ENCODE results near the gene SGMS2.
A peak's percentile ranks its signal among the peaks of the same experiment; 100 is the strongest.

SGMS2 gene

GRCh38 chr4:107824350-107825071, at the start of gene SGMS2:
Gene SGMS2 (plus strand): TSS chr4:107824932. CDS start chr4:107895554, 70,622 bp downstream.
- TF ChIP-seq POLR2A (IDR thresholded peaks at IDR 0.05; ENCODE audit: low read depth, low read length): peak; percentile 57
- no peak for FAIRE-seq
- DNase-seq (ENCODE audit: insufficient read length, low spot score): peak; percentile 71

GRCh38 chr4:107777890-107778289, 46.8 kb upstream of the SGMS2 start:
- DNase-seq (ENCODE audit: insufficient read length, low spot score) (no peak), FAIRE-seq (no peak)
- no peak for TF ChIP-seq POLR2A (IDR thresholded peaks at IDR 0.05; ENCODE audit: low read depth, low read length)

- no peak for FAIRE-seq
- TF ChIP-seq POLR2A (IDR thresholded peaks at IDR 0.05; ENCODE audit: low read depth, low read length): no peak
- DNase-seq (ENCODE audit: insufficient read length, low spot score): no peak
Measured at GRCh38 chr4:107778784-107779530, 45.8 kb upstream of the SGMS2 start.

- TF ChIP-seq POLR2A (IDR thresholded peaks at IDR 0.05; ENCODE audit: low read depth, low read length): no peak
- DNase-seq (ENCODE audit: insufficient read length, low spot score) (no peak), FAIRE-seq (no peak)
Measured at GRCh38 chr4:107780665-107781064, 44.1 kb upstream of the SGMS2 start.

GRCh38 chr4:107791902-107792301, 32.8 kb upstream of the SGMS2 start:
- no peak for TF ChIP-seq POLR2A (IDR thresholded peaks at IDR 0.05; ENCODE audit: low read depth, low read length)
- no peak for DNase-seq (ENCODE audit: insufficient read length, low spot score)
- FAIRE-seq: no peak

- TF ChIP-seq POLR2A (IDR thresholded peaks at IDR 0.05; ENCODE audit: low read depth, low read length): no peak
- DNase-seq (ENCODE audit: insufficient read length, low spot score) (no peak), FAIRE-seq (no peak)
Measured at GRCh38 chr4:107792711-107793110, 32.0 kb upstream of the SGMS2 start.

GRCh38 chr4:107793996-107794395, 30.7 kb upstream of the SGMS2 start:
- TF ChIP-seq POLR2A (IDR thresholded peaks at IDR 0.05; ENCODE audit: low read depth, low read length): no peak
- FAIRE-seq: no peak
- DNase-seq (ENCODE audit: insufficient read length, low spot score): no peak

GRCh38 chr4:107799669-107800450, 24.9 kb upstream of the SGMS2 start:
- TF ChIP-seq POLR2A (IDR thresholded peaks at IDR 0.05; ENCODE audit: low read depth, low read length): no peak
- DNase-seq (ENCODE audit: insufficient read length, low spot score) (no peak), FAIRE-seq (no peak)

GRCh38 chr4:107800706-107801105, 24.0 kb upstream of the SGMS2 start:
- no peak for DNase-seq (ENCODE audit: insufficient read length, low spot score)
- no peak for FAIRE-seq

GRCh38 chr4:107801766-107802211, 22.9 kb upstream of the SGMS2 start:
- no peak for TF ChIP-seq POLR2A (IDR thresholded peaks at IDR 0.05; ENCODE audit: low read depth, low read length)
- peak; percentile 78 for FAIRE-seq
- peak; percentile 26 for DNase-seq (ENCODE audit: insufficient read length, low spot score)

More at GRCh38 chr4:107800706-107801105, 24.0 kb upstream of the SGMS2 start:
- TF ChIP-seq POLR2A (IDR thresholded peaks at IDR 0.05; ENCODE audit: low read depth, low read length): no peak

- no peak for TF ChIP-seq POLR2A (IDR thresholded peaks at IDR 0.05; ENCODE audit: low read depth, low read length)
- FAIRE-seq: no peak
- DNase-seq (ENCODE audit: insufficient read length, low spot score): no peak
Measured at GRCh38 chr4:107804956-107805355, 19.8 kb upstream of the SGMS2 start.

GRCh38 chr4:107806196-107806595, 18.5 kb upstream of the SGMS2 start:
- no peak for TF ChIP-seq POLR2A (IDR thresholded peaks at IDR 0.05; ENCODE audit: low read depth, low read length)
- no peak for FAIRE-seq
- DNase-seq (ENCODE audit: insufficient read length, low spot score): no peak

- no peak for TF ChIP-seq POLR2A (IDR thresholded peaks at IDR 0.05; ENCODE audit: low read depth, low read length)
- DNase-seq (ENCODE audit: insufficient read length, low spot score) (no peak), FAIRE-seq (no peak)
Measured at GRCh38 chr4:107808572-107808971, 16.2 kb upstream of the SGMS2 start.

GRCh38 chr4:107809210-107809609, 15.5 kb upstream of the SGMS2 start:
- FAIRE-seq (no peak), DNase-seq (ENCODE audit: insufficient read length, low spot score) (no peak)
- TF ChIP-seq POLR2A (IDR thresholded peaks at IDR 0.05; ENCODE audit: low read depth, low read length): no peak
